NCI-H128 (cell line): ENCODE measurements around the gene SHANK3.

Source experiments
- DNase-seq: peaks from one replicate; lab custom pipeline; 2025; ENCODE audit not compliant: unreplicated experiment; lab: John Stamatoyannopoulos, UW

Gene SHANK3

GRCh38 chr22:50698546-50698945, 25.9 kb downstream of the SHANK3 start:
- DNase-seq, result no peak

- DNase-seq, result no peak
Measured at GRCh38 chr22:50699001-50699755, 26.6 kb downstream of the SHANK3 start.

DNA sequence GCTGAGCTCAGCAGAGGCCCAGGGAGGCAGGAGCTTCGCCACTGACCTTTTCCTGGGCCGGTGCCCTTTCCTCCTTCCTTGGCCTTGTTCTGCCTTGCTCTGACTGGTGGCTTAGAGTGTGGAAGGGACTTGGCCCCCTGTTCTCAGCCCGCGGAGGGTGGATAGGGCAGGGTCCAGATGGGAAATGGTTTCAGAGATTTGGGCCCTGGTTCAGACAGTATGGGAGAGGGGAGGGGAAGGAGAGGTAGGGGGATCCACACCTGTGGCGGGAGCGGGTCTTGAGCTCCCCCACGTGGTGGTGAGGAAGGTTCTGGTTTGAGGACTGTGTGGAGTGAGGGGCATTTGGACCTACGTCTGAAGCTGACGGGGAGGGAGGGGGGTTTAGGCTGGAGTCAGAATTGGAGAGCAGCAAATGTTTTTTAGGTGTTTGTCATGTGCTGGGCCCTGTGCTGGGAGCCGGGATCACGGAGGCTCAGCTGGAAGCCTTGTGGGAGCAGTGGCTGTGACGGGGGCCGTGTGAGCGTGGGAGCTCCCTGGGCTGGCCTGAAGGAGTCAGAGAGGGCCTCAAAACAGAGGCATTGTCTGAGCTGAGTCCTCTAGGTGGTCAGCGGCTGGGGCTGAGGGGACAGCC, 27.2 kb downstream of the SHANK3 start:
- DNase-seq, result no peak

GRCh38 chr22:50700387-50701075, 27.9 kb downstream of the SHANK3 start:
- DNase-seq, result no peak

GRCh38 chr22:50701076-50701419, 28.4 kb downstream of the SHANK3 start:
- no peak for DNase-seq

DNA sequence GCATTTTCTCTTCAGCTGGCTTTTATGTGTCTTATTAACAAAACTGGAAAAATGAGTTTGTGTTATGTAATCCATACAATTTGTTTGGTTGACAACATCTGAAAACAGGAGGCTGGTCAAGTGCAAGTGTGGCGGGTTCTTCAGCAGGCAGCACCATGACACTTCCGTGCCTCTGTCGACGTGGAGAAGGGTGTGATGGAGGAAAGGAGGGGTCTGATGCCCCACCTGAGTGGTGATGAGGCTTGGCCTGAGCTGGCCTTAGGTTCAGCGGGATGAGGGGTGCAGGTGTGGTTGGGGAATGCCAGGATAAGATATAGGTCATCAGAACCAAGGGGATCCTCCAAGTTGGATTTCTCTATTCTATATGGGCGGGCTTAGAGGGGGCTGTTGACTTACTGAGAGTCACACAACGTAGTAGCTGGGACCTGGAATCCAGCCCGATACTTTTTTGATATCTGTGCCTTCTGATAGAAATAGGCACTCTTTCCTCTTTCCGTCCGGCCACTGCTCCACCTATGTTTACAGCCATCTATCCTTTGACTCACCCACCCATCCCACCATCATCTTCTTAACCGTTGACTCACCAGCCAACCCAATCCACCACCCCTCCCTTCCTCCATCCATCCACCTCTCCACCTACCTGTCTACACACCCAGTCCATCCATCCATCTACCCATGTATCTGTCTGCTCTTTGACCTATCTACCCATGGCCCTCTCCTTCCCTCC, 29.0 kb downstream of the SHANK3 start:
- no peak for DNase-seq

DNA sequence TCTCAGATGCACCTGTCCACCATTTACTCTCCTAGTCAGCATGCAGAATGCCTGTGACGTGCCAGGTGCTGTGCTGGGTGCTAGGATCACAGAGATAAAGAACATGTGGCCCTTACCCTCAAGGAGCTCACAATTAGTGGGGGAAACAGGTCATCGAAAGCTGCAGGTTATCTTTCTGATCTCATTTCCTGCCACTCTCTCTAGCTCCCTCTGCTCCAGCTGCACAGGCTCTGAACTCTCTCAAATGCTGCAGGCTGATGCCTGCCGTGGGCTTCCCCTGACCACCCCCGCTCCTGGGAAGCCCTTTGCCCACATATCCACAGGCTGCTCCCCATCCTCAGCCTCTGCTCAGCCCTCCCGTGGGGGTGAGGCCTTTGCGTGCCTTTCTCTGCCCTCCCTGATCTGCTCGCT, 29.6 kb downstream of the SHANK3 start:
- no peak for DNase-seq

DNA sequence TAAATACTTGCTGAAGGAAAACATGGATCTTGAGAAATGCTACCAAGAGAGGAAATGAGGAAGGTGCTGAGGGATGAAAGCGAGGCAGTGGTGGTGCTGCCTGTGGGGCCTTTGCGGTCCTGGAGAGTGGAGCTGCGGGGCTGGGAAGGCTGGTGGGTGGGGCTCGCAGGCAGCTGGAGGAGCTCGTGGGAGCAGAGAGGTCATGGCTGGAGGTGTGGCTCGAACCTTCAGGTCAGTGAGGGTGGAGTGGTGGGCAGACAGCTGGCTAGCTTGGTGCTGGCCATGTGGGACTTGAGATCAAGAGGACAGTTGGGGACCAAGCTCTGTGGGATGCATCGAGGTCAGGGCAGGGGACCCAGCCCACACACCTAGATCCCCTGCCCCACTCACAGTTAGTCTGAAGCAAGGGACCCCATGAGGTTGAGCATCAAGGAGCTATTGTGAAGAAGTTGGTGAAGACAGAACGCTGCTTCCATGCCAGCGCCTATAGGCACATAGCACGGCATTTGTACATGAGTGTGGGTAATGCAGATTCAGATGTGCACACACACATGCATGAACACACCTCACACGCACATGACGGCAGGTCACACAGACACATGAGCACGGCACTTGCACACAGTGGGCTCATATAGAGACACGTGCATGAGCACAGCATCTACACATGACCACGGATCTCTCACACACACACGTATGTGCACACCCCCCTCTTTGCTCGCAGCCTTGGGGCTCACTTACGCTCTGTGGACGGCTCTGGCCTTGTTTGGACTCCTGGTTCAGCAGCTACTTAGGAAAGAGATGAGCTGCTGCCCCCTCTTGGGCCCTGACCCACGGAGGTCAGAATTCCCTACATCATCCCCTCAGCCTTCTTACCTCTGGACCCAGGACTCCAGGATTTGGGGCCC, 30.4 kb downstream of the SHANK3 start:
- DNase-seq, result no peak

- no peak for DNase-seq
Measured at GRCh38 chr22:50703726-50704509, 31.3 kb downstream of the SHANK3 start.

- DNase-seq, result no peak
Measured at GRCh38 chr22:50704510-50705218, 32.0 kb downstream of the SHANK3 start.

DNA sequence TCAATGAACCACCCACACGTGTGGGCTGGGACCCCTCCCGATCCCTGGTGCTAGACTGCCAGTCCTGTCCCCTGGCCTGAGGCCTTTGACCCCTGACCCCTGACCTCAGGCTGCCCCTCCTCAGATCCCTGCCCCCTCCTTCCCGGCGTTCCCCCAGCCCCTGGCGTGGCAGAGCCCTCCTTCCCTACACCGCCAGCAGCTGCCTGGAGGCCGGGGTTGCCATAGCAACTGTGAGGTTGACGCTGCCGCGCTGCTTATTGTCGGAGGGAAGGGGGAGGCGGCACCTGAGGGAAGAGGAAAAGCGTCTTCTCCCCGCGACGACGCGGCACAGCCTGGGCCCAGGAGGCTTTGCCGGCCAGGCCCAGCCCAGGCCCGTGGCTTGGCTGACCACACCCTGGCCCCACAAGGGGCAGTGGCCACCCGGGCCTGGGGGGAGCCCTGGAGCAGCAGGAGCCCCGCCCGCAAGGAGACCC, 32.6 kb downstream of the SHANK3 start:
- peak; percentile 42 for DNase-seq

DNA sequence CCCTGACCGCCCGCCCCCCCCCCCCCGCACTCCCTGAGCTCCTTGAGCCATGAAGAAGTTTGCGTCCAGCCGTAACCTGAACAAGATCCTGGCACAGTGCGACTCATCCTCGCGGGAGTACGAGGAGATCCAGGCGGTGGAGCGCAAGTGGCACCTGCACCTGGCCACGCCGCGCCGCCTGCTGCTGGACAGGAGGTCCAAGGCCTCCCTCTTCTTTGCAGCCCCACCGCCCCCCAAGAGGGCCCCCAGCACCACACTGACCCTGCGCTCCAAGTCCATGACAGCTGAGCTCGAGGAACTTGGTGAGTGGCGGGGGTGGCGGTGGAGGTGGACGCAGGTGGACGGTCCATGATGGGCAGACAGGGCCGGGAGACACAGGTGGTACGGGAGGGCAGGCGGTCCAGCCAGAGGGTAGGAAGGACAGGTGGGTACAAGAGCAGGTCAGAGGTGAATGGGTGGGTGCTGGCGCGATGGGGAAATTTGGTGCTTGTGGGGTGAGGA, 33.3 kb downstream of the SHANK3 start:
- no peak for DNase-seq

GRCh38 chr22:50706481-50707125, 34.0 kb downstream of the SHANK3 start:
- DNase-seq, result no peak

DNA sequence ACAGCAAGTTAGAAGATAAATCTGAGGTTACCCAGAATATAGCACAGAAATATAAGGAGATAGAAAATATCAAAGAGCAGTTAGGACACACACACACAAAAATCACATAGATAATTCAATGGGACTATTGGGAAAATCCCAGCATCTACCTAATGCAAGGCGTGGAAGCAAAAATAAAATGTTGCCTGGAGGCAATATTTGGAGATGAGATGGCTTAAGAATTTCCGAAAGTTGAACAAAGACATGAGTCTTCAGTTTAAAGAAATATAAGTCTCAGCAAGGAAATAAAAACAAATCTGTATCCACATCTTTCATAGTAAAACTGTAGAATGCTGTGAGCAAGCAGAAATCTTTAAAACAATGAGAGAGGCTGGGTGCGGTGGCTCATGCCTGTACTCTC, 35.9 kb downstream of the SHANK3 start:
- DNase-seq, result no peak

DNA sequence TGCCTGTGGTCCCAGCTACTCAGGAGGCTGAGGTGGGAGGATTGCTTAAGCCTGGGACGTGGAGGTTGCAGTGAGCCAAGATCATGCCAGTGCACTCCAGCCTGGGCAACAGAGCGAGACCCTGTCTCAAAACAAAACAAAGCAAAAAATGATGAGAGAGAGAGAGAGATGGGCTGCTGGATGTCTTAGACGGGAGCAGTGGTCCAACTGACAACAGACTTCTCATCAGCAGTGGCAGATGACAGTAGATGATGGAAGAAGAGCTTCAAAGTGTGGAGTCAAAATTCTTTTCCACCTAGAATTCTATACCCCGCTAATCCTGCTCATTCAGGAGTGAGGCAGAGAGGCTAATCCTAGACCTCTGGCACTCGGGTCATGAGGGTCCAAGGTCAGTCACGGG, 36.4 kb downstream of the SHANK3 start:
- DNase-seq, result no peak

- DNase-seq, result no peak
Measured at GRCh38 chr22:50710221-50710620, 37.6 kb downstream of the SHANK3 start.

DNA sequence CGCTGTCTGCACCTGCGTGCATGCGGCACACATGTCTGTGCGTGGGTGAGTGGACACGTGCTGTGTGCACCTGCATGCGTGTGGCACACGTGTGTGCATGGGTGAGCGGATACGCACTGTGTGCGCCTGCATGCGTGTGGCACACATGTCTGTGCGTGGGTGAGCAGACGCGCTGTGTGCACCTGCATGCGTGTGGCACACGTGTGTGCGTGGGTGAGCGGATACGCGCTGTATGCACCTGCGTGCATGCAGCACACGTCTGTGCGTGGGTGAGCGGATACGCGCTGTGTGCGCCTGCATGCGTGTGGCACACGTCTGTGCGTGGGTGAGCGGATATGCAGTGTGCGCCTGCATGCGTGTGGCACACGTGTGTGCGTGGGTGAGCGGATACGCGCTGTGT, 38.3 kb downstream of the SHANK3 start:
- DNase-seq, result no peak
